Parathyroid adenoma (tissue), 2 donors: ENCODE data around the gene DNAL1.

ENCODE experiments used
- H2AFZ ChIP-seq: fragments of 300-600 bp; sonication (generic); one replicate; pipeline ENCODE4 v1.7.0; 2017; ENCODE audit warnings: antibody characterized with exemption, mild to moderate bottlenecking
- H3K27ac ChIP-seq: fragments of 300-600 bp; sonication (generic); one replicate; pipeline ENCODE4 v1.7.0; 2017
- H3K27me3 ChIP-seq: fragments of 300-600 bp; sonication (generic); one replicate; pipeline ENCODE4 v1.7.0; 2017; ENCODE audit warnings: low read length; ENCODE audit not compliant: control insufficient read depth, insufficient read depth
- H3K36me3 ChIP-seq: fragments of 300-600 bp; sonication (generic); one replicate; pipeline ENCODE4 v1.7.0; 2017; ENCODE audit warnings: low read length; ENCODE audit not compliant: control insufficient read depth, insufficient read depth
- H3K4me1 ChIP-seq: fragments of 300-600 bp; sonication (generic); one replicate; pipeline ENCODE4 v1.7.0; 2017; ENCODE audit warnings: control low read depth
- H3K4me2 ChIP-seq: fragments of 300-600 bp; sonication (generic); one replicate; pipeline ENCODE4 v1.7.0; 2017; ENCODE audit warnings: low read length
- H3K4me3 ChIP-seq: fragments of 300-600 bp; sonication (generic); one replicate; pipeline ENCODE4 v1.7.0; 2017; ENCODE audit warnings: low read depth, low read length
- H3K79me2 ChIP-seq: fragments of 300-600 bp; sonication (generic); one replicate; pipeline ENCODE4 v1.7.0; 2017; ENCODE audit warnings: control low read depth
- H3K9ac ChIP-seq: fragments of 300-600 bp; sonication (generic); one replicate; pipeline ENCODE4 v1.7.0; 2017; ENCODE audit warnings: mild to moderate bottlenecking
- H3K9me3 ChIP-seq: fragments of 300-600 bp; sonication (generic); one replicate; pipeline ENCODE4 v1.7.0; 2017; ENCODE audit warnings: low read length; ENCODE audit not compliant: control insufficient read depth
- CTCF ChIP-seq: fragments of 300-600 bp; sonication (generic); IDR thresholded peaks from one replicate; pipeline ENCODE4 v1.7.0; 2017; ENCODE audit warnings: antibody characterized with exemption, mild to moderate bottlenecking
- donor health status: primary hyperparathyroidism.

The DNAL1 gene

GRCh38 chr14:73710737-73711136 is 66.0 kb downstream of the DNAL1 start:
- Histone ChIP-seq H3K36me3 (no peaks in the 10 kb centered on the region), H3K9ac (no peak overlapping the region), H3K4me1 (peaks cover 10% of the 10 kb centered on the region), H3K4me3 (no peak overlapping the region), H3K79me2 (no peaks in the 10 kb centered on the region), H3K27ac (no peak overlapping the region), H3K27me3 (no peaks in the 10 kb centered on the region), H3K9me3 (no peaks in the 10 kb centered on the region), H3K4me2 (no peak overlapping the region), H2AFZ (no peak overlapping the region)
- TF ChIP-seq CTCF: no peak

GRCh38 chr14:73712071-73712506 is 67.3 kb downstream of the DNAL1 start:
- no peaks in the 10 kb centered on the region for H3K36me3 ChIP-seq
- H3K9ac ChIP-seq: no peak overlapping the region
- H3K4me2 ChIP-seq: peak overlapping the region; percentile 88
- peaks cover 10% of the 10 kb centered on the region for H3K4me1 ChIP-seq
- H3K27me3 ChIP-seq: no peaks in the 10 kb centered on the region
- no peaks in the 10 kb centered on the region for H3K9me3 ChIP-seq
- TF ChIP-seq CTCF: no peak
- peak overlapping the region; percentile 67 for H3K4me3 ChIP-seq
- H3K79me2 ChIP-seq: no peaks in the 10 kb centered on the region
- H3K27ac ChIP-seq: no peak overlapping the region
- H2AFZ ChIP-seq: no peak overlapping the region

- Histone ChIP-seq H3K4me2 (peak overlapping the region; percentile 88), H3K36me3 (no peaks in the 10 kb centered on the region), H3K27me3 (no peaks in the 10 kb centered on the region), H2AFZ (no peak overlapping the region), H3K4me3 (peak overlapping the region; percentile 67), H3K4me1 (peaks cover 10% of the 10 kb centered on the region), H3K79me2 (no peaks in the 10 kb centered on the region), H3K9ac (no peak overlapping the region), H3K9me3 (no peaks in the 10 kb centered on the region), H3K27ac (no peak overlapping the region)
- TF ChIP-seq CTCF: no peak
These were observed 67.9 kb downstream of the DNAL1 start for GRCh38 chr14:73712540-73713180.

- H3K36me3 ChIP-seq: no peaks in the 10 kb centered on the region
- no peak for TF ChIP-seq CTCF
- peak overlapping the region; percentile 67 for H3K4me3 ChIP-seq
- H3K27ac ChIP-seq: peak overlapping the region; percentile 78
- no peaks in the 10 kb centered on the region for H3K9me3 ChIP-seq
- peak overlapping the region; percentile 95 for H2AFZ ChIP-seq
- no peak overlapping the region for H3K9ac ChIP-seq
- no peaks in the 10 kb centered on the region for H3K27me3 ChIP-seq
- peak overlapping the region; percentile 88 for H3K4me2 ChIP-seq
- no peaks in the 10 kb centered on the region for H3K79me2 ChIP-seq
- peaks cover 10% of the 10 kb centered on the region for H3K4me1 ChIP-seq
These were observed 68.5 kb downstream of the DNAL1 start for GRCh38 chr14:73713206-73713802.
